H1 (cell line): ENCODE results near the gene ITM2B. TPM values are rescaled to one million over a fixed set of nuclear protein-coding genes. Genes with fewer than 3 reads are reported as not detected.

Source experiments
- CHD2 ChIP-seq: IDR thresholded peaks from 2 replicates; pipeline ENCODE4 v1.6.1; 2012; ENCODE audit warnings: low read length, improper control_type of control experiment
- E2F6 ChIP-seq: IDR thresholded peaks from 2 replicates; pipeline ENCODE4 v1.6.1; 2012; ENCODE audit warnings: inconsistent platforms
- HDAC2 ChIP-seq, 2 experiments: fragments of 300-600 bp in 1 of 2; sonication (generic) in 1 of 2; IDR thresholded peaks; 2 replicates each; pipeline ENCODE4 v1.6.1; 2011 to 2012; ENCODE audit warnings: low read depth in 2 of 2, low read length in 2 of 2, mild to moderate bottlenecking in 2 of 2, moderate library complexity in 2 of 2, borderline replicate concordance in 1 of 2, inconsistent platforms in 1 of 2
- HDAC6 ChIP-seq: IDR thresholded peaks from one replicate; pipeline ENCODE4 v1.7.1; 2012; ENCODE audit warnings: low read depth, mild to moderate bottlenecking, inconsistent platforms, low read length, moderate library complexity
- KDM4A ChIP-seq: IDR thresholded peaks from one replicate; pipeline ENCODE4 v1.7.1; 2012; ENCODE audit warnings: low read depth, mild to moderate bottlenecking, moderate library complexity, low read length, inconsistent platforms; ENCODE audit not compliant: severe bottlenecking
- TCF12 ChIP-seq: IDR thresholded peaks from 2 replicates; pipeline ENCODE4 v1.6.1; 2011; ENCODE audit warnings: low read depth, mild to moderate bottlenecking, low read length
- USF2 ChIP-seq: IDR thresholded peaks from 2 replicates; pipeline ENCODE4 v1.6.1; 2011; ENCODE audit warnings: low read length, improper control_type of control experiment
- ZNF274 ChIP-seq: IDR thresholded peaks from 2 replicates; pipeline ENCODE4 v1.7.0; 2012; ENCODE audit warnings: low read length, borderline replicate concordance; ENCODE audit errors: extremely low read depth
- polyA plus RNA-seq, 7 experiments: library from polyadenylated mRNA; depleted of rRNA in 3 of 7; stranded (reverse) in 5 of 7; unstranded in 2 of 7; fragments of >200 nt in 5 of 7; fragments of 200-250 nt in 2 of 7; gene quantifications; 1 replicate in 5 of 7; 2 replicates in 1 of 7; 4 replicates in 1 of 7; pipeline versions ENCODE4 v1.2.1 to v1.2.3, GENCODE V29; 2011 to 2013; ENCODE audit warnings: missing spikeins in 2 of 7, mixed read lengths in 2 of 7
- total RNA-seq: library from RNA; stranded (reverse); fragmentation: NEBNext Ultra II Directional; extraction: Animal tissue kit (Norgen Biotek cat#: 25700); gene quantifications from 2 replicates; pipeline ENCODE4 v1.2.1, GENCODE V29; 2021

The ITM2B gene
- total and polyA plus RNA-seq, 2 of the 8 experiments (the other 6 are each of a cell fraction or from before 2014, with no cell fraction given), result 132 to 184 TPM

DNA sequence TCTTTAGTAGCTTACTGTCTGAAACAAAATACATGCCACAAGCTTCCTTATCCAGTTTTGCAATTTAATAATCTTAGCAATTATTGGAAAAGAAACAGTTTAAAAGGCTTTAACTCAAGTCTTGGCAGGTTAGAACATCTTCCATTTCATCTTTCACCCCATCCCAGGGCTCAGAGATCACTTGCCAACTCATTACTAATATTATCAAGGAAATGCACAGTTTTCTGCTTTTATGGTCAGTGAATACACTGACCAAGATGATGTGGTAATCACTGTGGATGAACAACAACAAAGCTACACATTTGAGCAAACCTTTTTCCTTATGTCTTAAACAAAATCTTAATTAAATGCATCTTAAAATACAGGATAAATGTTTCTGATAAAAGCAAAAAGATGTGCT lies 48.0 kb upstream of the ITM2B start (continued):
- TF ChIP-seq ZNF274, result no peak
- no peak for TF ChIP-seq USF2
- TF ChIP-seq HDAC2 (IDR thresholded peaks at IDR 0.05; ENCODE audit: borderline replicate concordance in 1 of 2, low read depth in 2 of 2, low read length in 2 of 2), result no peak
- TF ChIP-seq TCF12, result no peak
- TF ChIP-seq E2F6, result no peak
- no peak for TF ChIP-seq HDAC6
- no peak for TF ChIP-seq CHD2
- no peak for TF ChIP-seq KDM4A
